Astrocyte (in vitro differentiated cells and primary cell): Measurements from ENCODE around the gene SLC9A9.

Experiments
- EZH2 ChIP-seq: IDR thresholded peaks from 2 replicates; pipeline ENCODE4 v1.6.1; 2012; ENCODE audit warnings: mild to moderate bottlenecking, low read length, inconsistent platforms; ENCODE audit not compliant: insufficient read depth
- TF ChIP-seq, protein P1 (sequence below): IDR thresholded peaks from 2 replicates; pipeline ENCODE4 v1.5.1; 2011; ENCODE audit warnings: low read depth, mild to moderate bottlenecking, inconsistent platforms, low read length, moderate library complexity; ENCODE audit not compliant: insufficient read depth

DNA sequence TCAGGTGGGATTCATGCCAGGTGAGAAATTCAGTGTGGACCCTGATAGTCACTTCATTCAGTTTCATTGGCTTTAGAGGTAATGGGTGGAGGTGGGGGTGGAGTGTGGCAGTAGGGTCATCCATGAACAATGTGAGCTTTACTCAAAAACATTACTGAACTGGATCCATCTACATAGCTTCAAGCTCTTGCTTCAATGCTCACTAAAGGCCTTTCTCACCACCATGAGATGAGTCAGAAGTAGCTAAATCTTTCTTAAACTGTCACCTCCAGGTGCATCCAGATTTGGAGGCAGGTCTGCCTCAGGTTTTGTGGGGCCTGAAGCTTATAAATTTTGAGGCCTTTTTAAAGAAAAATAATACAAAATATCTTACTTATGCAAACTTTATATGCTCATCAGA lies 365.1 kb downstream of the SLC9A9 start:
- TF ChIP-seq, protein P1, sequence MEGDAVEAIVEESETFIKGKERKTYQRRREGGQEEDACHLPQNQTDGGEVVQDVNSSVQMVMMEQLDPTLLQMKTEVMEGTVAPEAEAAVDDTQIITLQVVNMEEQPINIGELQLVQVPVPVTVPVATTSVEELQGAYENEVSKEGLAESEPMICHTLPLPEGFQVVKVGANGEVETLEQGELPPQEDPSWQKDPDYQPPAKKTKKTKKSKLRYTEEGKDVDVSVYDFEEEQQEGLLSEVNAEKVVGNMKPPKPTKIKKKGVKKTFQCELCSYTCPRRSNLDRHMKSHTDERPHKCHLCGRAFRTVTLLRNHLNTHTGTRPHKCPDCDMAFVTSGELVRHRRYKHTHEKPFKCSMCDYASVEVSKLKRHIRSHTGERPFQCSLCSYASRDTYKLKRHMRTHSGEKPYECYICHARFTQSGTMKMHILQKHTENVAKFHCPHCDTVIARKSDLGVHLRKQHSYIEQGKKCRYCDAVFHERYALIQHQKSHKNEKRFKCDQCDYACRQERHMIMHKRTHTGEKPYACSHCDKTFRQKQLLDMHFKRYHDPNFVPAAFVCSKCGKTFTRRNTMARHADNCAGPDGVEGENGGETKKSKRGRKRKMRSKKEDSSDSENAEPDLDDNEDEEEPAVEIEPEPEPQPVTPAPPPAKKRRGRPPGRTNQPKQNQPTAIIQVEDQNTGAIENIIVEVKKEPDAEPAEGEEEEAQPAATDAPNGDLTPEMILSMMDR = no peak
- TF ChIP-seq EZH2 = no peak
